GM21825 (cell line): ENCODE results near the gene DIPK1B.

Experiments used
- ATAC-seq: cut with Tn5 transposase; IDR thresholded peaks from one replicate; pipeline ENCODE4 v1.9.1; 2021; ENCODE audit warnings: mild to moderate bottlenecking, moderate library complexity; ENCODE audit not compliant: unreplicated experiment

The DIPK1B gene

DNA sequence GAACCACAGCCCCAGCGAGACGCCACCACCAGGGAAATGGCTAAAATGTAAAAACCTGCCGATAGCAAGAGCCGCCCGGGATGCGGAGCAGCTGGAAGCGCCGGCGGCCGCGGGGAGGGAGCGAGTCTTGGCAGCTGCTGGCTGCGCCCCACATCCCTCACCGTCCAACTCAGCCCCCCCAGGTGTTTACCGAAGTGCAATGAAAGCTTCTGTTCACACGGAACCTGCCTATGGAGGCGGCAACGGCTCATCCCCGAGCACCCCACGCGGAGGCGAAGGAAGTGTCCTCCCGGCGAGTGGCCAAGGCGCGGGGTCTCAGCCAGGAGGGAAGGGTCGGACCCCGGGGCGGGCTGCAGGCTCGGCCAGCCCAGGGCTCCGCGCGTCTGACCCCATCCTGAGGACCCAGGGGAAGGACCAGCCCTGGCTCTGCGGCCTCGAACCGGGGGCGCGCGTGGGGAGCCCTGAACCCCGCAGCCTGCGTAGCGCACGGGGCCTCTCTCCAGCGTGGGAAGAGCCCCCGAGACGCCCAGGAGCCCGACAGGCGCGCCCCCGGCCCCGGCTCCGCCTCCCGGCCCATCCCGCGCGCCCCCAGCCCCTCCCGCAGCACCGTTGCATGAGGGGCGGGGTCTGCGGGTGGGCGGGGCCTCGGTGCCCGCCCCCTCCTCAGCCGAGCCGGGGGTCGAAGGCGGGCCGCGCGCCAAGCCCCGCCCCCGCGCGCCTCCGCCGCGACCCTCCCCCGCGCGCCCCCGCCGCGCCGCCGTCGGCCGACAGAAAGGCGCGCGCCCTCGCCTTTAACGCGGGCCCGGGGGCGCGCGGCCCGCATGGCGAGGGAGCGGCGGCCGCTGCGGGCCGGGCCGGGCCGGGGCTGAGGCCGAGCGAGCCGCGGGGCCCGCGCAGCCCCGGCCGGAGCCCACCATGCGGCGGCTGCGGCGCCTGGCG is at the start of gene DIPK1B:
Gene DIPK1B, plus strand, starts transcription at position 822 of the 939 bp plus-strand sequence. Its CDS starts 94 bp downstream, at position 916.
- no peak for ATAC-seq

DNA sequence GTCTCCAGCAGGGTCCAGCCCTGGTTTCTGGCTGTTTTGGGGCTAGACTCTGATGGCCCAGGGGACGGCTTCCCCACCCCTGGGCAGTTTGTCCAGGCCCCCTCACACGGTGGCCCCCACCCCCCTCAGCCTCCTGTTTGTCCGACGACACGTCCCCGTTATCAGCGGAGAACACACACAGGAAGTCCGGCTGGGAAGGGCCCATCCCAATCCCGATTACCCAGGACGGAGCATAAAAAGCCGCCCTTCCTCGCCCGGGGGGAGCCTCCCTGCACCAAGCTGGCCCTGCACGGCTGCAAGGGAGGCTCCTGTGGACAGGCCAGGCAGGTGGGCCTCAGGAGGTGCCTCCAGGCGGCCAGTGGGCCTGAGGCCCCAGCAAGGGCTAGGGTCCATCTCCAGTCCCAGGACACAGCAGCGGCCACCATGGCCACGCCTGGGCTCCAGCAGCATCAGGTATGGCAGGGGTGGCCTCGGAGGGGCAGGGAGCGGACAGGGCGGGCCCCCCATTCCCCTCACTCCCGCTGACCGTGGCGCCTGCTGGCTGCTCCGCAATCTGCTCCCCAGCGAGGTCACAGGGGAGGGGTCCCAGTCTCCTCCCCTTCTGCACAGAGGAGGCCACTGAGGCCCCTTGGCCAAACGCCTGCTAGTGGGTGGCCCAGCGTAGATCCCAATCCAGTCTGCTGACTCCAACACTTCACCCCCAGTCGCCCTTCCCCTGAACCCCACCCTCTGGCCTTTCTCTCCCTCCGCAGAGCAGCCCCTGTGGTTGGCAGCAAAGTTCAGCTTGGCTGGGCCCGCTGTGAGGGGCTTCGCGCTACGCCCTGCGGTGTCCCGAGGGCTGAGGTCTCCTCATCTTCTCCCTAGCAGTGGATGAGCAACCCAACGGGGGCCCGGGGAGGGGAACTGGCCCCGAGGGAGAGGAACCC is 49.5 kb upstream of the DIPK1B start, which contains the start of gene EGFL7:
Gene EGFL7, plus strand, starts transcription at position 261 of the 926 bp plus-strand sequence. CDS start 5,367 bp downstream, outside the sequence.
- no peak for ATAC-seq

DNA sequence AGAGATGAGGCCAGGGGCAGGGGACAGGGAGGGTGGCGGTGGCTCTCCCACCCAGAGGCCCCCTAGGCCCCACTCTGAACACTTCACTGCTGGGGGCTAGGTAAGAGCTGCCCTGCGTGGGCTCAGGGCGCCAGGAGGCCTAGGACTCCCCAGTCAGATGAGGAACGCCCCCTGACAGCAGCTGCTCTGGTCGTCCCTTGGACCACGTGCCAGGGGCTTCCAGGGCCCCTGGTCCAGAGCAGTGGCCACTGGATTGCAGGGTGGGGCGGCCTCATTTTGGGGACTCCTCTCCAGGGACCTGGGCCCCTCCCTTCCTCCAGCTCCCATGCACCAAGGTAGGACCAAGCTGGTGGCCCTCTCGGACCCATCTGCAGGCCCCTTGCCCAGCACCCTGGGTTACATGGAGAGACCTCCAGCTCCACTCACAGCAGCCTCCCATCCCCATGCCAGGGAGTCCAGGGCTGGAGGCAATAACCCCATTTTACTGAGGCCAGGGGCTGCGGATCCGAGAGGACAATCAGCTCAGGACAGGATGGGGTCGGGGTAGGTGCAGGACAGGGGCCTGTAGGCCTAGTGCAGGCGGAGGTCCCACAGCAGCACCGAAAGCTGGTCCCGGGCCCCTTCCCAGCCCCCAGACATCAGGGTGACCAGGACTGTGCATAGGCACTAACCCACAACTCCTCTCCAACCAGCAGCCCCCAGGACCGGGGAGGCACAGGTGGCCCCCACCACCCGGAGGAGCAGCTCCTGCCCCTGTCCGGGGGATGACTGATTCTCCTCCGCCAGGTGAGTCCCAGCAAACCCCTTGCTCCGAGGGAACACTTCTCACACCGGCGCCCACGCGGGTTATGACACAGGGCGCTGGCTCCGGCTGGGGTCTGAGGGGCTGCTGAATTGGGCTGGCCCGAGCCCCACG is 48.1 kb upstream of the DIPK1B start:
- no peak for ATAC-seq

GRCh38 chr9:136665111-136665703 is 47.2 kb upstream of the DIPK1B start:
- no peak for ATAC-seq

DNA sequence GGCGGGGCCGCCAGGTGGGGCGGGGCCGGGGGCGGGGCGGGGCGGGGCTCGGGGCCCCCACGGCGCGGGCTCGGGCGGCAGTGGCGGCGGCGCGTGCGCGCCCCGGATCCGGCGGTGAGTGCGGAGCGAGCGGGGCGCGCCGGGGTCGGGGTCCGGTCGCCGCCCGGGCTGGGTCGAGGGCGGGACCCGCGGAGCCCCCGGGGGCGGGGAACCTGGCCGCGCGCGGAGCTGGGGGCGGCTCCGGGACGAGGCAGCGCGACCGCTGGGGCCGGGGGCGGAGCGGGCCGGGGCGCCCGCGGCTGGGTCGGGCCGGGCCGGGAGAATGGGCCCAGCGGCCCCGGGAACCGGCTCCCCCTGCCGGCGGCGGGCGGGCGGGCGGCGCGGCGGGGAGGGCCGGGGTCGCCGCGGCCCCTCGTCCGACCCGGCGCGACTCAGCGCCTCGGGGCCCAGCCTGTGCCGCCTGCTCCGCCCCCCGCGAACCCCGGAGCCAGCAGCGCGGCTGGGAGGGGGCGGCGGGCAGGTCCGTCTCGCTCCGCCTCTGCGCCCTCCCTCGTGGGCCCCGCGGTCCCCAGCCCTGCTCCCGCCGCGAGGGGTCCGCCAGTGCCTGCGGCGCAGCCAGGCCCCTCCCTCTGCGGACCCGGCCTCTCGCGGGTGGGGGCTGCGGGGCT is 46.5 kb upstream of the DIPK1B start:
- ATAC-seq, result no peak

DNA sequence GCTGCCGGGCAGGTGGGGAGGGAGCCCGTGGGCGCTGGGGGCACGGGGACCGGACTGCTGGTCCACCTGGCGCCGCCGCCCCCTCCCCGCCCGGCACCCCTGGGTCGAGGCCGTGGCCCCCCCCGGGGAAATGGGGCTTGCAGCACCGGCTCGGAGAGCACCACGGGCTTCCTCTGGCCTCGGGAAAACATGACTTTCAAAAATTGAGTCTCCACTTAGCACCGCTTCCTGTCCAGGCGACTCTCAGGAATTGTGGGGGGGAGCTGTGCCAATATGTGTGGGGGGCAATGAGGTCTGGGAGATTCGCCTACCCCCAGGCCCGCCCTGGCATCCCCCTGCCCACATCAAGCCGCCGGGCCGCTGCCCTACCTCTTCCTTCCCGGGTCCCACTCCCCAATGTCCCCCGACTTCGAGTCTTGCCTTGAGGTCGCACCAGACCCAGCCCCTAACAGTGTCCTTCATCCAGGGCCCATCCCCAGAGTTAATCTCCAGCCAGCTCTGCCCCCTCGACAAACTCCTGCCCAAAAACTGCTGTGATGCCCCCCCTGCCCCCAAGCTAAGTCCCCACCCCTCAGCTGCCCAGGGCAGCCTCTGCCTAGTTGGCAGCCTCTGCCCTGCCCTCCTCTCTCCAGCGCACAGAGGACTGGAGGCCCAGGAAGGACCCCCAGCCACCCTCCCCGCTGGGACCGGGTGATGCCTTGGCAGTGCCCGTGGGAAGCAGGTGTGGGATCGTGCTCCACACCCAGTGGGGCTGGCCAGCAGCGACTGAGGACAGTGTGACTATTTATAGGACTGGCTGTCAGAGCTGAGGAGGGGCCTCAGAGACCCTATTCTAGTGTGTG is 45.8 kb upstream of the DIPK1B start:
- no peak for ATAC-seq

DNA sequence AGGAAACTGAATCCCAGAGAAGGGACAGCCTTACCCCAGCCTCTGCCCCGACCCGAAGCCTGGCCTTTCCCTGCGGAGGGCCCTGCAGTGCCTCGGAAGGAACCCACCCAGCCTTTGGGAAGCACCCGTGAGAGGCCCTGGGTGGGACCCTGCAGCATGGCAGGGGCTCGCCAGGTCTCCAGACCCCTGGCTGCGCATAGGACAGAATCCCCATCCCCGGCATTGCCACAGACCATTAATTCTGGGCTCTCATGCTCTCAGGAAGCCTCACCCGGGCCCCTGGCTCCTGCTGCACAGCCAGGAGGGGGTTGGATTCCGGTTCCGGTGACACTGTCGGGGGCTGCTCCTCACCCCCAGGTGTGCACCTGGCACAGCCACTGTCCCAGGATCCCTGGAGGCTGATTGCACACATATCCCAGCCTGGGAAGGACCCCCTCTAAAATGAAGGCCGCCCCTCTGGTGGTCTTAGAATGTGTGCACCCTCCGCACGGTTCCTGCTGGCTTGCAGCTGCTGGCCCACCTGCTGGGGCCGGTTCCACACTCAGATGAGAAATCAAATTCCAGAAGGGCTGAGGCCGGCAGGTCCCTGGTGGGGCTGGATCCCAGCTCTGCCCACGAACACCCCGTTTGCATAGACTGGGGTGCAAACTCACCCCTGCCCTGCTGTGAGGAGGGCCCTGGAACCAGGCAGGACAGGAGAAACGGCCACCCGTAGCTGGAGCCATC is 45.0 kb upstream of the DIPK1B start:
- ATAC-seq, result no peak

DNA sequence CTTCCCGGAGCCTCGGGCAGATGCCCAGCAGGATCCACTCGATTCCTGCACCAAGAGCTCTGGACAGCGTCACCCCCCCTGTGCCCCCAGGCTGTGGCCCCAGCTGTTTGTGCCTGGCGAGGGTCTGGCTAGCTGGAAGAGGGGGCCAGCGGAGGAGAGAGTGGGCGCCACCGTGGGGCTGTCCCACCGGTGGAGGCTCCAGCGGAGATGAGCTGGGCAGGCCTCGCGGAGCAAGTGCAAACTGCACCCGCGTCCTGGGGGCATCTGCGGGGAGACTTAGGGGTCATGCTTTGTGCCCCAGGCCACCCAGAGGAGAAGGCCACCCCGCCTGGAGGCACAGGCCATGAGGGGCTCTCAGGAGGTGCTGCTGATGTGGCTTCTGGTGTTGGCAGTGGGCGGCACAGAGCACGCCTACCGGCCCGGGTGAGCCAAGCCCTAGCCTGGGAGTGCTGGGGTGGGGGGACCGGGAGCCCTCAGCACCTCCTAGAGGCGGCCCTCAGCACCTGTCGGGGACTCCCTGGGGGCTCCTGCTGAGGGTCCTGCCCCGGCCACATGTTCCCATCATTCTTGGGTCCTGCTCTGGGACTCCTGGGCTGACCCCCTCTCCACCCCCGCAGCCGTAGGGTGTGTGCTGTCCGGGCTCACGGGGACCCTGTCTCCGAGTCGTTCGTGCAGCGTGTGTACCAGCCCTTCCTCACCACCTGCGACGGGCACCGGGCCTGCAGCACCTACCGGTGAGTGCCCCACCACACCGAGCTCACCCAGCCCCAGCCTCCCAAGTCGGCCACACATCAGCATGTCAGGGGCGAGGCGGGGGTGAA is 44.2 kb upstream of the DIPK1B start:
- ATAC-seq, result no peak

GRCh38 chr9:136668983-136669790 is 43.2 kb upstream of the DIPK1B start:
- no peak for ATAC-seq

- ATAC-seq, result no peak
These were observed 42.4 kb upstream of the DIPK1B start for GRCh38 chr9:136669791-136670464.

DNA sequence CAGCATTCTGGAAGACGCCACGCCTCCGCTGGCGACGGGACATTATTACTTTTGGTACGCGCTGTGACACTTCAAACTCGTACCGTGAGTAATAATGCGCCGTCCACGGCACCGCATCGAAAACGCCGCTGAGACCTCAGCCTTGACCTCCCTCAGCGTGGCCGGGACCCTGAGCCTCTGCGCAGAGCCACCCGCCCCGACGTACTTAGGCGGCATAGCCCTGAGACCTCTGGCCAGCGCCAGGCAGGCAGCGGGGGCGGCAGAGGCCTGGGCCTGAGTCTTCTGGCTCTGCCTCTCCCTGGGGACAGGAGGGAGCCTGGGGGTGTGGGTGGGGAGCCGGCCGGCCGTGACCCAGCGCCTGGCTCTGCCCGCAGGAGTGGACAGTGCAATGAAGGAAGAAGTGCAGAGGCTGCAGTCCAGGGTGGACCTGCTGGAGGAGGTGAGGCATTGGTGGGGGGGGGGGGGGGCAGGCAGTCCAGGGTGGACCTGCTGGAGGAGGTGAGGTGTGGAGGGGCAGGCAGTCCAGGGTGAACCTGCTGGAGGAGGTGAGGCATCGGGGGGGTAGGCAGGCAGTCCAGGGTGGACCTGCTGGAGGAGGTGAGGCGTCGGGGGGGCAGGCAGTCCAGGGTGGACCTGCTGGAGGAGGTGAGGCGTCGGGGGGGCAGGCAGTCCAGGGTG is 41.7 kb upstream of the DIPK1B start:
- ATAC-seq, result no peak

- no peak for ATAC-seq
These were observed 41.1 kb upstream of the DIPK1B start for GRCh38 chr9:136671254-136671614.

DNA sequence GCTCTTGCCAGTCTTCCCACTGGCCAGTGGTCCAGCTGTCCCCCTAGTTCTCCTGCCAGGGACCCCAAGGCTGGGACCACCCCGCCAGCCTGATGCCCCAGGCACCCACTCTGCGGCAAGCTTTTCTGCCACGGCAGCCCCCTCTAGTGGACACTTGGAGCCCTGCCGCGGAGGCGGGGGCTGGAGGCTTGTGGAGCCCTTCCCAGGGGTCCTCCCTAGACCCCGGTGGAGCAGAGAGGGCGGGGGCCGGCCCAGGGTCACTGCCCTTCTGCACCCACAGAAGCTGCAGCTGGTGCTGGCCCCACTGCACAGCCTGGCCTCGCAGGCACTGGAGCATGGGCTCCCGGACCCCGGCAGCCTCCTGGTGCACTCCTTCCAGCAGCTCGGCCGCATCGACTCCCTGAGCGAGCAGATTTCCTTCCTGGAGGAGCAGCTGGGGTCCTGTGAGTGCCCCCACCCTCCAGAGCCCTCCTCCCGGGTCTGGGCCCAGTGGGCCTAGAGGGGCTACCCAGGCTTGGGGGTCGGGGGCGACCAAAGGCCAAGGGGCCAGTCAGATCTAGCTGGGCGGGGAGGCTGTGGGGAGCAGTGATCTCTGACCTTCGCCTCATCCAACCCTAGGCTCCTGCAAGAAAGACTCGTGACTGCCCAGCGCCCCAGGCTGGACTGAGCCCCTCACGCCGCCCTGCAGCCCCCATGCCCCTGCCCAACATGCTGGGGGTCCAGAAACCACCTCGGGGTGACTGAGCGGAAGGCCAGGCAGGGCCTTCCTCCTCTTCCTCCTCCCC is 40.5 kb upstream of the DIPK1B start:
- no peak for ATAC-seq

- ATAC-seq, result no peak
These were observed 39.8 kb upstream of the DIPK1B start for GRCh38 chr9:136672431-136673087.
